AG09309 (cell line): ENCODE data around the gene CEBPG.
A peak's percentile ranks its signal among the peaks of the same experiment; 100 is the strongest.

ENCODE experiments used
- DNase-seq: peaks from one replicate; pipeline ENCODE4 v3.0.0-alpha.2; 2010; ENCODE audit warnings: low read depth
- H3K4me3 ChIP-seq: 2 replicates; pipeline ENCODE4 v1.5.1; 2011; ENCODE audit warnings: mild to moderate bottlenecking, low read depth, low read length, moderate library complexity; ENCODE audit not compliant: control insufficient read depth
- TF ChIP-seq, protein P1 (sequence below): IDR thresholded peaks from 2 replicates; pipeline ENCODE4 v1.5.1; 2011; ENCODE audit warnings: mild to moderate bottlenecking, low read depth, low read length, inconsistent platforms; ENCODE audit not compliant: insufficient read depth, control insufficient read depth; ENCODE audit errors: missing control alignments

Gene CEBPG

DNA sequence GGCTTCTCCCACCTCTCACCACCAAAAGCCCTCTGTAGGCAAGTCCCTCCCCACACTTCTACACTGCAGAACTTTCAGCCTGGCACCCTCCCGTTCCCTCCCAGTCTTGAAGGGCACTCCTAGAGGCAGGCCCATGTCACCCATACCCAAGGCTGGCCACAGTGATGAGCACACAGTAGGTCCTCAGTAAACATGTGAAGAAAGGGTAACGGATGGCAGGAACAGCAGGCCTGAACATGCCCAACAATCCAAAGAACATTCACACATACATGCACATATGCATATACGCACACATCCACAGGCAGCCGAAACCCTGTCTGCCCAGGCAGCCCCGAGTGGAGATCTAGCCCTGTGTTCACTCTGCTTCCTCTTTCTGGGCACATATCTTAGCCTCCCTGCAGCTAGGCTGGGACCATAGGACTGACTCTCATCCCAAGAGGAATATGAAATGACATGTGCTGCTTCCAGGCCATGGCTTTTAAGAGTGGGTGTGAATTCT, 55.2 kb downstream of the CEBPG start:
- no peak overlapping the region for H3K4me3 ChIP-seq
- DNase-seq: no peak
- TF ChIP-seq, protein P1, sequence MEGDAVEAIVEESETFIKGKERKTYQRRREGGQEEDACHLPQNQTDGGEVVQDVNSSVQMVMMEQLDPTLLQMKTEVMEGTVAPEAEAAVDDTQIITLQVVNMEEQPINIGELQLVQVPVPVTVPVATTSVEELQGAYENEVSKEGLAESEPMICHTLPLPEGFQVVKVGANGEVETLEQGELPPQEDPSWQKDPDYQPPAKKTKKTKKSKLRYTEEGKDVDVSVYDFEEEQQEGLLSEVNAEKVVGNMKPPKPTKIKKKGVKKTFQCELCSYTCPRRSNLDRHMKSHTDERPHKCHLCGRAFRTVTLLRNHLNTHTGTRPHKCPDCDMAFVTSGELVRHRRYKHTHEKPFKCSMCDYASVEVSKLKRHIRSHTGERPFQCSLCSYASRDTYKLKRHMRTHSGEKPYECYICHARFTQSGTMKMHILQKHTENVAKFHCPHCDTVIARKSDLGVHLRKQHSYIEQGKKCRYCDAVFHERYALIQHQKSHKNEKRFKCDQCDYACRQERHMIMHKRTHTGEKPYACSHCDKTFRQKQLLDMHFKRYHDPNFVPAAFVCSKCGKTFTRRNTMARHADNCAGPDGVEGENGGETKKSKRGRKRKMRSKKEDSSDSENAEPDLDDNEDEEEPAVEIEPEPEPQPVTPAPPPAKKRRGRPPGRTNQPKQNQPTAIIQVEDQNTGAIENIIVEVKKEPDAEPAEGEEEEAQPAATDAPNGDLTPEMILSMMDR: no peak

- DNase-seq: no peak
- TF ChIP-seq, protein P1: no peak
- H3K4me3 ChIP-seq: no peak overlapping the region
Measured at GRCh38 chr19:33429891-33430673, 56.6 kb downstream of the CEBPG start.

DNA sequence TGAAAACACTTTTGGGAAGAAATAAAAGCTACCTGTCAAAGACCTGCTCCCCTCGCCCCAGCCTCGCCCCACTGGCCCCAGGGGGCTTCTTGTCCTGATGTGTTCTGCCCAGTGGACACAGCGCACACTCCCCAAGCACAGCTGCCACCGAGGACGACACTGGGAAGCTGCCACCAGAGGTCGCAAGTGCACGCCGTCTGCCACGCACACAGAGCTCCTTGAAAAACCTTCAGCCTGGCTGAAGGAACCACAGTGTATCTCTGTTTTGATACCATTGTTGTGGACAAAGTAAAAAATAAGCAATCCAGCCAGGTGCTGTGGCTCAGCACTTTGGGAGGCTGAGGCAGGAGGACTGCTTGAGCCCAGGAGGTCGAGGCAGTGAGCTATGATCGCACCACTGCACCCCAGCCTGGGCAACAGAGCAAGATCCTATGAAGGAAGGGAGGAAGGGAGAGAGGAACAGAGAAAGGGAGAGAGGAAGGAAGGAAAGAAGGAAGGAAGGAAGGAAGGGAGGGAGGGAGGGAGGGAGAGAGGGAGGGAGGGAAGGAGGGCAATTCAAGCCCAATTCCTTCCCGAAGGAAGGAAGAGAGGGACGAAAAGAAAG, 57.3 kb downstream of the CEBPG start:
- no peak for DNase-seq
- H3K4me3 ChIP-seq: no peak overlapping the region
- TF ChIP-seq, protein P1: peak; percentile 94

- no peak overlapping the region for H3K4me3 ChIP-seq
- no peak for DNase-seq
- TF ChIP-seq, protein P1: no peak
Measured at GRCh38 chr19:33432015-33432414, 58.5 kb downstream of the CEBPG start.
